GM19043 (cell line): Measurements from ENCODE around the gene LCN10.
"Not testable (repeated sequence)": the region's sequence is repeated elsewhere in the genome, so short reads cannot be mapped to it uniquely, and the experiment has no call there.

Experiments
- ATAC-seq: cut with Tn5 transposase; IDR thresholded peaks from one replicate; pipeline ENCODE4 v1.9.1; 2021; ENCODE audit warnings: low read depth; ENCODE audit not compliant: unreplicated experiment

The LCN10 gene

DNA sequence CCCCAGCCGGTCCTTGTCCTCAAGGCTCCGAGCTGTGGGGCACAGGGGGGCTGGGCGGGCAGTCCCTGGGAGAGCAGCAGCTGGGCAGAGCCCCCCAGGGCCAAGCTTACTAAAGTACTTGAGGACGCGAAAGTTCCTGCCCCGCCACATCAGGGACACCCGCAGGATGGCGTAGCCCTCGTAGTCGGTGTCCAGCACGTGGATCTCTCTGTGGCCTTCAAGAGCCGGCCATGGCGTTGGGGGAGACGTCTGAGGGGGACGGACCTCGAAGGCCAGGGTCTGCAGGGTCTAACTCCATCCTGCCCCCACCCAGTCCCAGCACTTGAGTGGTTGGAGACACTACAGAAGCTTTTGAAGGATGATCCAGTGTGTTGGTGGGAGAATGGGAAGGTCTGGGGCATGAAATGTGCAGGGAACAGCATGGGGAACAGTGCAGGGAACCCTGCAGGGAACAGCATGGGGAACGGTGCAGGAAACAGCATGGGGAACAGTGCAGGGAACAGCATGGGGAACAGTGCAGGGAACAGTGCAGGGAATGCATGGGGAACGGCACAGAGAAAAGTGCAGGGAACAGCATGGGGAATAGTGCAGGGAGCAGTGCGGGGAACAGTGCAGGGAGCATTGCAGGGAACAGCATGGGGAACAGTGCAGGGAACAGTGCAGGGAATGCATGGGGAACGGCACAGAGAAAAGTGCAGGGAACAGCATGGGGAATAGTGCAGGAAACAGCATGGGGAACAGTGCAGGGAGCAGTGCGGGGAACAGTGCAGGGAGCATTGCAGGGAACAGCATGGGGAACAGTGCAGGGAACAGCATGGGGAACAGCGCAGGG, 12.8 kb upstream of the LCN10 start:
- not testable (repeated sequence) for ATAC-seq

DNA sequence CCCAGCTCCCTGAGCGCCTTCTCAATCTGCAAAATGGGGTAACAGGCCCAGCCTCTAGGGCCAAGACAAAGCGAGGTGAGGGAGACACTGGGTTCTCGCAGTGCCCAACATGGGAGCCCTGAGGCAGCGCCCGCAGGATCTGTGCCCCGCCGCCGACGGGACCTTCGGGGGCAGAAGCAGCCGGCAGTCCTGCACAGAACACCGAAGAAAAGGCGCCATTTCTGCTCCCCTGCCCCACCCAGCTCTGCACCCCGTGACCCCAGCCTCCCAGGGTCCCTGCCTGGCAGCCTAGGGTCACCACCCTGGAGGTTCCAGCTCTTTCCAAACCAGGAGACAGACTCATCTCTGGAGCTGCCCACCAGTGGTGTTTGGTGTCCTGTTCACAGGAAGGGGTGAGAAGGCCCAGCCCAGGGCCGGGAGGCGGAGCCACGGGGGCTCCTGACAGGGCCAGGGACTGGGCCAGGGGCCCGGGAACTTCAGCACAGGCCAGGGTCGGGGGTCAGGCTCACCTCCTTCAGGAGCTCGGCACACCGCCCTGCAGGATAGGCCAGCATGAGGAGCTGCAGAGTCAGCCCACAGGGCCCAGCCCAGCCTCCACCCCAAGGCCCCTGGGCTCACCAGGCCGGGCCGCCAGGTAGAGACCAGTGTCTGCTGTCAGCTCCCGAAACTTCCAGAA, 12.0 kb upstream of the LCN10 start:
- no peak for ATAC-seq

DNA sequence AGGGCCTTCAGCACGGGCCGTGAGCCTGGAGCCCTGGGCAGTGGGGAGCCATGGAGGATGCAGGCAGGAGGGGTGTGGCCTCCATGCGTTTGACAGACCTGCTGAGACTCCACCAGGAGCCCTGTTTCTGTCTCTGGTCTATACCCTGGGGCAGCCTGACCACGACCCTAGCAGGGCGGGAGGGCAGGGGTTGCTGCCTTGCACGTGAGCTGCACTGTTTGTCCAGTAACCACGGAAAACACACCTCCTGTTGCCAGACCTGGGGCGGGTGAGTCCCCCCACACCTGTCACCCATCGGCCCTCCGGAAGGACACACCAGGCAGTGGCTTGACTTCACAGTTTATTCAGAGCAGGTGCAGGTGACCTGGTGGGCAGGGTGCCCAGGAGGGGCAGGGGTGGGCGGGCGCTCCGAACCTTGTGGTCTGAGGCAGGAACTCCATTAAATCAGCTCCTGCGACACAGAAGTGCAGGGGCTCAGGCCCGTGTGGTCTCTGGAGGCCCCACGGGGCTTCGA, 11.4 kb upstream of the LCN10 start:
- ATAC-seq = no peak

DNA sequence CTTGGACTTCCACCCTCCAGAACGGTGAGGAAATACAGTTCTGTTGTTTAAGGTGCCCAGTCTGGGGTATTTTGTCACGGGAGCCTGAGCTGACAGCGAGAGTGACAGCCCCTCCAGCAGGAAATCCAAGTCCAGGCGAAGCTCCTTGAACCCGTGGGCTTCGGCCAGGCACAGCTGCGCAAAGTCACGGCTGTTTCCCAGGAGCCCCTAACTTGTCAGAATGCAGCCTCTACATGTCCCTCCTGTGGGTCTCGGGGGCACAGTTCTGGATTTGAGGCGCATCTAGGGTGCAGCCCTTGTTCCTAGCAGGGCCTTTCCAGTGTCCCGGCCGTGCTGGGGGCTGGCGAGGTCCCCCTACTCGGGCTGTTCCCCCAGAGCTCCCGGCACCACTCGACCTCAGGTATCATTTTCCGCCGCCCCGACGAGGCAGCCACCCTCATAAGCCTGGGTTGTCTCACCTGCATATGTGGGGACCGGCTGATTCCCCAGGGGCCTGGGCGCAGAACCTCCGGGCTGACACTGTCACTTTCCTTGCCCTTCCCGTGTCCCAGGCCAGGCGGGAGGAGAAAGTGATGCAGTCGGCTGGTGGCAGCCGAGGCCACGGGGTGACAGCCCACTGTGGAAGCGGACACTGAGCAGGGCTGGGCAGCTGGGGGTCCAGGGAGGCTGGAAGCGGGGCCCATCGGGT, 10.8 kb upstream of the LCN10 start:
- no peak for ATAC-seq

DNA sequence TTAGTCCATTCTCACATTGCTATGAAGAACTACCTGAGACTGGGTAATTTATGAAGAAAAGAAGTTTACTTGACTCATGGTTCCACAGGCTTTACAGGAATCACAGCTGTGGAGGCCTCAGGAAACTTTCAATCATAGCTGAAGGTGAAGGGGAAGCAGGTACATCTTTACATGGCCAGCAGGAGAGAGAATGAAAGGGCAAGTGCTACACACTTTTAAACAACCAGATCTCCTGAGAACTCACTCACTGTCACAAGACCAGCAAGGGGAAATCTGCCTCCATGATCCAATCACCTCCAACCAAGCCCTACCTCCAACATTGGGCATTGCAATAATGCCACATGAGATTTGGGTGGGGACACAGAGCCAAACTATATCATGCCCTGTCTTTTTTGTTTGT, 9.1 kb upstream of the LCN10 start:
- ATAC-seq = no peak

DNA sequence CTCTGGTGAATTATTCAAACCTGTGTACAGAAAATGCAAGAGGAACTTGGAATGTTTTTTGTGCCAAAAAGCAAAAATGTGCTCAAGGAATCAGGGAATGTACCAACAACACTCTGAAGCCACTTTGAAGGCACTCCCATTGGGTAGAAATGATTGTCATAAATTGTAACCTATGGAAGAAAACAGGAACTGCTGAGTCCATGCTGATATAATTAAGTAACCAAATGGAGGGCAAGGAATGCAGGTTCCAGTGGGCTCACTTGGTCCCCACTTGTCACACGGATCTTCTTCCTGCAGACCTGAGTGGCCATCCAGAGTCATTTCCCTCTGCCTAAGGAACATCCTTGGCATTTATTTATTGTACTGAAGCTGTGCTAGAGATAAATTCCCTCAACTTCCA, 8.5 kb upstream of the LCN10 start:
- no peak for ATAC-seq

DNA sequence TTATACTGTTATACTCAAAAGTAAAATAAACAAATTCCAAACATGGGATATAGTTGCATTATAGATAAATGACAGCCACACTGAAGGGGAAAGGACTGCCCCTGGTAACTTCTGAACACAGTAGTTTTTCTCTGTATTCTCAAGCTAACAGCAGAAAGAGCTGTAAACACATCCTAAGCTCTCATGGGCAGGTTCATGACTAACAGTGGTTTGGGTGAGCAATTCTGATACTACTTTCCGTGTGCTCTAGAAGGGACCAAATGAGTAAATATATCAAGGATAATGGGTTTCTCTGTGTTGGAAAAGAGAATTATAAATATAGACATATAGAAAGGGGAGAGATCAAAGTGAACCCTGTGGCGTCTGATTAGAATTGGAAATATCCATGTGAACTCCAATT, 7.8 kb upstream of the LCN10 start:
- ATAC-seq = no peak

DNA sequence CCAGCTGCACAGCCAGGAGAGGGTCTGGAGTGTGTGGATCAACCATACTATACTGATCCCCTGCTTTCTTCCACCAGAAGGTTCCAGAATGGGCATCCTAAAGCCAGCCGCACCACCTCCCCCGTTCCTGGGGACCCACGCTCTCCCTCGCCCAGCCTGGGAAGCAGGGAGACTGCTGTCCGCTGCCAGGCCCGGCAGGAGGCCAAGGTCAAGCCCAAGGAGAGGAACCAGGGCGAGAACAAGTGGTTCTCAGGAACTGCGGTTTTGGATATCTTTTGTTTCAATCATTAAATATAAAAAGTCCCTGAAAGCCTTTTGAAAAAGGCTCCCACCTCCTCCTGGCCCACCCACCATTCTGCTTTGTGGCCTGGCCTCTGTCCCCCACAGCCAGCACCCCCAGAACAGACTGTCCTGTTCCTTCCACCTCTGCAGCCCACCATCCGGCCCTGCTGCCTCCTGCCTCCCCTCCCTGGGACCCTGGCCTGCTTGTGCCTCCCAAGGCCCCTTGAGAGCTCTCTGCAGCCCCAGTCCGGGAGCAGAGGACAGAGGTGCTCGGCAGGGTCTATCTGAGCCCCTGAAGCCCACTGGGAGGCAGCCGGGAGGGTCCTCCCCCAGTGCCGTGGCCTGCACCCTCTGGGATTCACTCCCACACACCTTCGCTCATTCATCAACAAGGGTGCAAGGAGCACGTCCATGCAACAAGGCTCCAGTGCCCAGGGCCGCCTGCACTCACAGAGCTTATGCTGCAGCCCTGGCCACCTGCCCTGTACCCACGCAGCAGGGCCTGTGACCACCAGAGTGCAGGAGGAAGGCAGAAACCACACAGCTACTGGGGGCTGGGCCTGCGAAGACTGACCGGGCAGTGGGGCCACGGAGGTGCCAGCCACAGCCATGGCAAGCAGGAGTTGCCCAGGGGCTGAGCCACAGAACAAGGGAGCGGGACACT, 6.2 kb upstream of the LCN10 start:
- no peak for ATAC-seq

DNA sequence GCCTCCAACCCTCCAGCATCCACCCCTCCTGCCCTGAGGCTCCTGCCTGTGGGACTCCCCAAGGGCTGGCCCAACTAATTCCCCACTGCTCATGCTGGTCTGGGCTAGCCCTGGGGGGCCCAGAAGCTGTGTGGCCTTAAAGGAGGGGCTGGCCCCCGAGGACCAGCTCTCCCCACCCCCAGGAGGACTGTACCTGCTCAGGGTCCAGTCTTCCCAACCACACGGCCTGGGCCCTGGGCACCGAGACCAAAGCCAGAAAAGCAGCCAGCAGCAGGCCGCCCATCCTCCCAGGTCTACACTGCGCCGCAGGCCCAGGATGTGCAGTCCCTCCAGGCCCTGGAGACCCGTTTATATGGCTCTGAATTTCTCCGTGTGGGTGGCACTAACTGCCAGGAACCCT, 5.5 kb upstream of the LCN10 start, which contains the start of gene LCN6:
TSS of gene LCN6 (minus strand) at position 325 of the 400 bp plus-strand sequence. CDS start at position 283, 42 bp downstream.
- ATAC-seq = no peak

DNA sequence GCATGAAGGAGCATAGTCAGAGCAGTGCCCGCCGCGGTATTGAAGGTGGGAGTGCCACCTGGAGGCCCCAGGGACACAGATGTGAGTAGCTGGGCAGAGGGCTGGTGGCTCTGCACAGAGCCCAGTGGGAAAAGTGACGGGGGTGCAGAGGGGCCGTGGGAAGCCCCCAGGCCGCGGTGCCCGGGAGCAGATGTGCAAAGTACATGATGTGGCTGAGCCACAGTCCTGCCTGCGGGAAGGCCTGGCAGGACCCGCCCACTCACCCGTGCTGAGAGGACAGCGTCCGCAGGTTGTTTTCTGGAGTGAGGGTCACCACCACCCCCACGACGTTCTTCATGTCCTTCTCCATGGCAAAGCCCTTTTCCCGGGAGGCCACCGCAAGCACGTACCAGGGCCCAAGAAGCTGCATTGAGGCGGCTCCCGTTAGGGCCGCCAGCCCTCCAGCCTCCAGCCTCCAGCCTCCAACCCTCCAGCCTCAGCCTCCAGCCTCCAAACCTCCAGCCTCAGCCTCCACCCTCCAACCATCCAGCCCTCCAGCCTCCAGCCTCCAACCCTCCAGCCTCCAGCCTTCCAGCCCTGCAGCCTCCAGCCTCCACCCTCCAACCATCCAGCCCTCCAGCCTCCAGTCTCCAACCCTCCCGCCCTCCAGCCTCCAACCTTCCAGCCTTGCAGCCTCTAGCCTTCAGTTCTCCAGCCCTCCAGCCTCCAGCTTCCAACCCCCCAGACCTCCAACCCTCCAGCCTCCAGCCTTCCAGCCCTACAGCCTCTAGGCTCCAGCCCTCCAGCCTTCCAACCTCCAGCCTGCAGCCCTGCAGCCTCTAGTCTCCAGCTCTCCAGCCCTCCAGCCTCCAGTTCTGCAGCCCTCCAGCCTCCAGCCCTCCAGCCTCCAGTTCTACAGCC, 4.7 kb upstream of the LCN10 start:
- no peak for ATAC-seq

DNA sequence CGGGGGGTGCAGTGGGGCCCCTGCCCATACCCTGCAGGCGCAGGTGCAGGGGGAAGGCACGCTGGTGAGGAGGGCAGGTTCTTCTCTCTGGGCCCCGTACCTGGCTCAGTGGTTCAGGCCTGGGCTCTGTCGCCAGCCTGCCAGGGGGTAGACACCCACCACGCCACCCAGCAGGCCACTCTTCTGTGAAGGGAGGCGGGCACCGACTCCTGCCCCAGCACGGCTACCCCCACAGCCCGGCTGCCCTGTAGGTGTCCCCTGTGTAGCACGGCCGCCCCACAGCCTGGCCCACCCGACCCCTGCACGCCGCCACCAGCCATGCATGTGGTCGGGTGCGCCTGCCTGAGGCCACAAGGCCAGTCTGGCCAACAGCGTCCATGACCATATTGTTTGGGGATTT, 3.9 kb upstream of the LCN10 start:
- ATAC-seq = no peak

DNA sequence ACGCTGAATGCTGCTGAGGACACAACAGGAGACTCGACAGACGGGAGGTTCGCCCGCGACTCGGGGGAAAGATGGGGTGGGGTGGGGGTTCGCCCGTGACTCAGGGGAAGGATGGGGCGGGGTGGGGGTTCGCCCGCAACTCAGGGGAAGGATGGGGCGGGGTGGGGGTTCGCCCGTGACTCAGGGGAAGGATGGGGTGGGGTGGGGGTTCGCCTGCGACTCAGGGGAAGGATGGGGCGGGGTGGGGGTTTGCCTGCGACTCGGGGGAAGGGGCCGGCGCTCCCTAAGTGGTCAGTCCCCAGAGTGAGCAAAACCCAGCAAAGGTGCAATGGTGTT, 3.4 kb upstream of the LCN10 start:
- no peak for ATAC-seq

DNA sequence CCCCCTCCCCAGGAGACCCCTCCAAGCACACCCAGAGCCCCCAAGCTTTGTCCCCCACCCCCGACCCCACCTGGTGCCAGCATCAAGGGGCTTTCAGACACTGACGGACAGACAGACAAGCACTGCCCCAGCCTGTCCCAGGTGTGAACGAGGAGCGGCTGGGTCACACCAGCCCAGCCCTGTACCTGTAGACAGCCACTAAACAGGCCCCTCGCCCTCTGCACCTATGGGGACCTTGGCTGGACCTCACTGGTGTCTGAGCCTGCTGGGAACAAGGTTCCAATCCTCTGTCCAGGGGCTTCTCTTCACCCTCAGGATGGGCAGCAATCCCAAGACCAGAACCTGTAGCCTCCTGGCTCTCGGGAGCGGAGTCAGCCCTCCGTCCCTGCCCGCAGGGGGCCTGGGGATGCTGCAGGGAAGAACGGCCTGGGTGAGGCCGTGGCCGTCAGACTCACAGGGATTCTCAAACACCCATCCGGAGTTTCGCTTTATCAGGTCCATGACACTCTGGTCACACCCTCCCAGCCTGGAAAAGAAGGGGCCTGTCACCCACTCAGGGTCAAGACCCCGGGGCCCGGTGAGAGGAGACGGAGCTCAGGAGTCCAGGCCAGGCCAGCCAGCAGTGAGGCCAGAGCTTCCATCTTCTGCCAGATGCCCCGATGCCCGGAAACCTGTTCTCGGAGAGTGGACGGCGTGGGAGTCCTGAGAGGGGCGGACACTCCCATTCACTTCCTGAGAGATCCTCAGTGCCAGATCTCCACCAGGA, 2.8 kb upstream of the LCN10 start:
- ATAC-seq = no peak

DNA sequence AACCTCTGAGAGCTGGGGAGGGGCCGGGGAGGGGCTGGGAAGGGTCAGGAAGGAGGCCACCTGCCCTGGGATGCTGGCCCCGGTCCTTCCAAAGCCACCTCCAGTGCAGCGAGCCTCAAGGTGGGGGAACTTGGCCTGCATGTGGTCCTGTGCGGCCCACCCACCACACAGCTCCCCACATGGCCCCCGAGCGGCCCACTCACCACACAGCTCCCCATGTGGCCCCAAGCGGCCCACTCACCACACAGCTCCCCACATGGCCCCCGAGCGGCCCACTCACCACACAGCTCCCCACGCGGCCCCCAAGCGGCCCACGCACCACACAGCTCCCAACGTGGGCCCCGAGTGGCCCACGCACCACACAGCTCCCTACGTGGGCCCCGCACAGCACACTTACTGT, 2.0 kb upstream of the LCN10 start:
- no peak for ATAC-seq

DNA sequence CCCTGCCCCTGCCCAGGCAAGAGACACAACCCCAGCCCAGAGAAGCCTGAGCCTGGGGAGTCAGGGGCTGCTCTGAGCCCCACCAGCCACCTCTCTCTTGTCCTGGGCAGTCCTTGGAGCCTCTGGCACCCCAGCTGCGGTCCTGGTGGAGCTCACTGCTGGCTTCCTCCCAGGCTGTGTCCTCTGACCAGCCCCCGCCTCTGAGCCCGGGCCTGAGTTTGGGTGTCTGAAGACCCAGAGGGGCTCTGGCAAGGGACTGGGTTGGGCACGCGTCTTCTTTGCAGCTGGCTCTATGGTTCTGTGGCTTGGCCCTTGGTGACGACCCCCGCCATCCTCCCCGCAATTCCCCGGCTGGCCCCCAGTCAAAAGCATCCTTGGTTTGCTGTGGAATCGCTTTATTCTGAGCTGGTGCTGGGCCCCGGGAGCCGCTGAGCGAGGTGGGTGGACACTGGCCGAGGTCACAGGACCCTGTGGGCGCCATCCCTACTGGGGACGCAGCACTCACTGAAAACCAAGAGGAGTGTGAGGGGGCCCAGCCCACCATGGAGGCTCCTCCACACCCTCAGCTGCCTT, 985 bp upstream of the LCN10 start:
- ATAC-seq = no peak

DNA sequence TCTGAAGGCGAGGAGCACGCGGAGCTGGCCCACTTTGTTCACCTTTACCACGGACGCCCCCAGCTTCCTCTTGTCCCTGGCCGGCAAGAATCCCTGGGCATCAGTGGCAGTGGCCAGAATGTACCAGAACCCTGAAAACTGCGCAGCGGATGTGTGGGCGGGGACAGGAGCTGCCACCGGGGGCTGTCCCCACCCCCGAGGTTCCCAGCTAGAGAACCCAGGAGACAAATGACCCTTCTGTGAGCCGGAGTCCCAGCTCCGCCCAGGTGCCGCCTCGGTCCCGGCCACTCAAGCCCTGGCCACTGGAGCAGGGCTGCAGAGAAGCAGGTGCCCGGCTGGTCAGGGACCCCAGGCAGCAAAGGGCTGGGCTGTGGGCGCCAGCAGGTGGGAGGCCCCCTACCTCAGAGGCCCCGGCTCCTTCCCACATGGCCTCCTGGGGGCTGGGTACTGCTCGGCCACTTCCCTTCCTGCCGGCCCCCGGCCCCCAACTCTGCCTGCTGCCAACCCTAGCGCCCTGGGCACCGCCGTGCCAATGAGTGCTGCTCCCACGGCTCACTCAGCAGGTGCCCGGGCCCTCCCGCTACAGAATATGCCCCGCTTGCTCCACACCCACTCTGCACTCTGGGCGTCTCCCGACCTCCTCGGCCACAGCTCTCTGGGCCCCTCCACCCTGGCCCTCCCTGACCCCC, 713 bp downstream of the LCN10 start:
- ATAC-seq = no peak

DNA sequence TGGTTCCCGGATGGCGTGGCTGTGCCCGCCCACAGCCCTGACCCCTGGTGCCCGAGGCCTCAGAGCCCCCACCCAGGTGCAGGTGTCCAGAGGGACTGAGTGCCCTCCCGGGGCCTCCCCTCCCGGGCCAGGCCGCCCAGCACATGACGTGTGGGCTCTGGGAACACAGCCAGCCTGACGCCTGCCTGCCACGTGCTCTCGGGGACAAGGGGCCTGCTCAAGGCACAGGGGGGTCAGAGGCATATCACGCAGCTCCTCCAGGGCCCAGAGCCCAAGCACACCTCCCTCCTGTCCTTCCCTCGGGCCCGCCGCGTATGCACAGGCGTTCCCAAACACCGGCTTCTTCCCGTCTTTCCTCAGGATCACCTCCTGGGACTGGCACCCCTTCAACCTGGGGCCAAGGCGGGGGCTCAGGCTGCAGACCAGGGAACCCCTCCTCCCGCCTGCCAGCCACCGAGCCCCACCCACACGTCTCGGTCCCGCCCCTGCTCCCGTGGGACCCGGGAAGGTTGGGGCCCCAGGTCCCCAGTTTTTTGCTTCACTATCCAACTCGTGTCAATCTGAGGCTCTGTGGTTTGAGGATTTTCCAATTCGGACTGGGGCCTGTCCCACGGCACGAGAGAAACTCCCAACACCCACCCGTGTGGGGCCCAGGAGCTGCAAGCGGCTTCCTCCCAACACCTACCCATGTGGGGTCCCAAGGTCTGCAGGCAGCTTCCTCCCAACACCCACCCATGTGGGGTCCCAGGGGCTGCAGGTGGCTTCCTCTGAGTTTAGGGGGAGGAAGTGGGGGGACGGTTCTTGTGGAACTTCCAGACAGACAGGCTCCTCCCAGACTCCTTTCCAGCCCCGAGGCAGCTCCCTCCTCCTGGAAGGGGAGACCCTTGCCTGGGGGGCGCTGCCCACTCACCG, 1.5 kb downstream of the LCN10 start:
- no peak for ATAC-seq
